ENCODE measurements around the gene GMNC.
A peak's percentile ranks its signal among the peaks of the same experiment; 100 is the strongest.
"Not testable (repeated sequence)": the region's sequence is repeated elsewhere in the genome, so short reads cannot be mapped to it uniquely, and the experiment has no call there.

The GMNC gene

GRCh38 chr3:190862209-190863118 is at the start of gene GMNC:
Gene GMNC, minus strand, starts transcription at chr3:190862694. Its CDS starts 79 bp downstream, at chr3:190862615.
- peak; percentile 56 for DNase-seq

GRCh38 chr3:190911382-190911781 is 48.9 kb upstream of the GMNC start:
- no peak for DNase-seq

GRCh38 chr3:190909908-190910307 is 47.4 kb upstream of the GMNC start:
- DNase-seq, result no peak

- no peak for DNase-seq
These were observed 40.7 kb upstream of the GMNC start for GRCh38 chr3:190903156-190903555.

- DNase-seq, result no peak
These were observed 39.8 kb upstream of the GMNC start for GRCh38 chr3:190902292-190902691.

GRCh38 chr3:190892395-190892902 is 30.0 kb upstream of the GMNC start:
- no peak for DNase-seq

GRCh38 chr3:190886945-190887344 is 24.5 kb upstream of the GMNC start:
- no peak for DNase-seq

GRCh38 chr3:190883973-190884832 is 21.7 kb upstream of the GMNC start:
- peak; percentile 40 for DNase-seq

- no peak for DNase-seq
These were observed 20.6 kb upstream of the GMNC start for GRCh38 chr3:190883141-190883540.

- DNase-seq, result no peak
These were observed 15.4 kb upstream of the GMNC start for GRCh38 chr3:190877925-190878324.

- DNase-seq, result not testable (repeated sequence)
These were observed 13.9 kb upstream of the GMNC start for GRCh38 chr3:190876433-190876832.

- not testable (repeated sequence) for DNase-seq
These were observed 12.6 kb upstream of the GMNC start for GRCh38 chr3:190875061-190875460.

GRCh38 chr3:190870127-190870526 is 7.6 kb upstream of the GMNC start:
- no peak for DNase-seq

- DNase-seq, result no peak
These were observed 4.6 kb upstream of the GMNC start for GRCh38 chr3:190867071-190867470.

GRCh38 chr3:190865828-190866227 is 3.3 kb upstream of the GMNC start:
- DNase-seq, result no peak

GRCh38 chr3:190865419-190865818 is 2.9 kb upstream of the GMNC start:
- no peak for DNase-seq

GRCh38 chr3:190864002-190864401 is 1.5 kb upstream of the GMNC start:
- DNase-seq, result no peak

GRCh38 chr3:190863119-190863465 is 598 bp upstream of the GMNC start:
- DNase-seq, result no peak

GRCh38 chr3:190860521-190860920 is 2.0 kb downstream of the GMNC start:
- DNase-seq, result no peak

- DNase-seq, result no peak
These were observed 7.3 kb downstream of the GMNC start for GRCh38 chr3:190855151-190855550.

GRCh38 chr3:190854062-190854461 is 8.4 kb downstream of the GMNC start:
- no peak for DNase-seq

- no peak for DNase-seq
These were observed 9.0 kb downstream of the GMNC start for GRCh38 chr3:190853464-190853863.

GRCh38 chr3:190849607-190850006 is 12.9 kb downstream of the GMNC start:
- DNase-seq, result no peak

GRCh38 chr3:190848870-190849269 is 13.6 kb downstream of the GMNC start:
- peak; percentile 6 for DNase-seq

Data from T1000 (cell line).